Left ventricle myocardium inferior (tissue), 1 donor: ENCODE results near the gene EIF2B4. TPM values are rescaled to one million over a fixed set of nuclear protein-coding genes. Genes with fewer than 3 reads are reported as not detected.

Experiments used
- DNase-seq: peaks from one replicate; pipeline ENCODE4 v3.0.0-alpha.2; 2020
- H3K27ac ChIP-seq: fragments of 200-600 bp; replicated peaks from 2 replicates; pipeline ENCODE4 v1.8.0; 2021
- H3K27me3 ChIP-seq: fragments of 200-600 bp; 2 replicates; pipeline ENCODE4 v1.8.0; 2021; ENCODE audit warnings: low read depth
- H3K36me3 ChIP-seq: fragments of 200-600 bp; 2 replicates; pipeline ENCODE4 v1.8.0; 2021
- H3K4me1 ChIP-seq: fragments of 200-600 bp; 2 replicates; pipeline ENCODE4 v1.8.0; 2021
- H3K4me3 ChIP-seq: fragments of 200-600 bp; 2 replicates; pipeline ENCODE4 v1.8.0; 2021; ENCODE audit warnings: mild to moderate bottlenecking, moderate library complexity
- H3K9me3 ChIP-seq: fragments of 200-600 bp; replicated peaks from 2 replicates; pipeline ENCODE4 v1.8.0; 2021
- CTCF ChIP-seq: fragments of 200-600 bp; IDR thresholded peaks from 2 replicates; pipeline ENCODE4 v1.8.0; 2021; ENCODE audit warnings: antibody characterized with exemption, mild to moderate bottlenecking, borderline replicate concordance
- intact Hi-C: fragments of 100-400 bp; cut with micrococcal nuclease; formaldehyde crosslinking; loops from one replicate; pipeline ENCODE4 v1.11.0; 2022
- total RNA-seq: library from RNA; stranded (reverse); fragmentation: NEBNext Ultra II Directional; extraction: Animal tissue kit (Norgen Biotek cat#: 25700); gene quantifications from one replicate; pipeline ENCODE4 v1.2.1, GENCODE V29; 2021
- donor health status: DM: no; HTN: yes; CAD: no; lungs with severe emphysema.

EIF2B4 gene
- total RNA-seq, 1 donor from 2014 or later: 34.1 TPM

GRCh38 chr2:27408601-27409320, 38.6 kb upstream of the EIF2B4 start:
- H3K27ac ChIP-seq: peak overlapping the region; percentile 92
- H3K4me3 ChIP-seq: peak overlapping the region; percentile 98
- peak; percentile 22 for DNase-seq
- H3K27me3 ChIP-seq: no peaks in the 10 kb centered on the region
- no peaks in the 10 kb centered on the region for H3K9me3 ChIP-seq
- intact Hi-C loops: no loop called here
- peaks cover 45% of the 10 kb centered on the region for H3K4me1 ChIP-seq
- TF ChIP-seq CTCF: no peak
- H3K36me3 ChIP-seq: peaks cover 4% of the 10 kb centered on the region

- peaks cover 45% of the 10 kb centered on the region for H3K4me1 ChIP-seq
- intact Hi-C loops: no loop called here
- H3K4me3 ChIP-seq: peak overlapping the region; percentile 98
- no peaks in the 10 kb centered on the region for H3K9me3 ChIP-seq
- no peak overlapping the region for H3K27ac ChIP-seq
- no peaks in the 10 kb centered on the region for H3K27me3 ChIP-seq
- peaks cover 4% of the 10 kb centered on the region for H3K36me3 ChIP-seq
- DNase-seq: no peak
- TF ChIP-seq CTCF: peak; percentile 60
These were observed 37.8 kb upstream of the EIF2B4 start for GRCh38 chr2:27407798-27408491.

GRCh38 chr2:27400348-27401135, 30.4 kb upstream of the EIF2B4 start:
- Histone ChIP-seq H3K9me3 (no peaks in the 10 kb centered on the region), H3K27ac (no peak overlapping the region), H3K4me3 (no peak overlapping the region), H3K4me1 (no peaks in the 10 kb centered on the region), H3K36me3 (peaks cover 4% of the 10 kb centered on the region), H3K27me3 (no peaks in the 10 kb centered on the region)
- no peak for TF ChIP-seq CTCF
- intact Hi-C loops: no loop called here
- no peak for DNase-seq

GRCh38 chr2:27398962-27399361, 28.8 kb upstream of the EIF2B4 start:
- no peaks in the 10 kb centered on the region for H3K9me3 ChIP-seq
- no peak for TF ChIP-seq CTCF
- H3K27me3 ChIP-seq: no peaks in the 10 kb centered on the region
- H3K36me3 ChIP-seq: no peaks in the 10 kb centered on the region
- H3K27ac ChIP-seq: no peak overlapping the region
- H3K4me3 ChIP-seq: no peak overlapping the region
- intact Hi-C loops: no loop called here
- no peak for DNase-seq
- no peaks in the 10 kb centered on the region for H3K4me1 ChIP-seq

GRCh38 chr2:27393225-27393624, 23.1 kb upstream of the EIF2B4 start:
- DNase-seq: no peak
- intact Hi-C loops: no loop called here
- peaks cover 6% of the 10 kb centered on the region for H3K36me3 ChIP-seq
- no peaks in the 10 kb centered on the region for H3K9me3 ChIP-seq
- no peak for TF ChIP-seq CTCF
- no peak overlapping the region for H3K4me3 ChIP-seq
- H3K27me3 ChIP-seq: no peaks in the 10 kb centered on the region
- no peaks in the 10 kb centered on the region for H3K4me1 ChIP-seq
- no peak overlapping the region for H3K27ac ChIP-seq
